ENCODE results near the gene FOXE1.

The FOXE1 gene

DNA sequence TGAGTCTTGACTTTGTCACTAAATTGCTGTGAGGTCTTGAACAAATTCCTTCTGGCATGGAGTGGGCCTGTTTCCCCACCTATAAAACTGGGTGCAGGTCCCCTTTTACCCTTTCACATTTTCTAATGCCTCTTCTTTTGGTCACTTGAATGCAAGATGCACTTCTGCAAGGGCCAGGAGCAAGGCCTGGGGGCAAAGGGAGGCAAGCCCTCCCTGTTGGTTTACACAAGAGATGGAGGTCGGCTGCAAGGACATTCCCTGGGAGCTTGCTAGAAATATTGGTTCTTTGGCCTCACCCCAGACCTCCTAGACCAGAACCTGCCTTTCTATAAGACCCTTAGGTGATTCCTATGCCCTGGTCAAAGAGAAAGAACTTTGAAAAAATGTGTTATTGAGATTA lies 5.8 kb downstream of the FOXE1 start:
- Histone ChIP-seq H3K9ac (ENCODE audit: low read length) (no peak overlapping the region), H3K27me3 (ENCODE audit: control insufficient read depth, insufficient read depth, low read length) (peaks cover 44% of the 10 kb centered on the region), H3K27ac (ENCODE audit: low read depth, low read length) (no peak overlapping the region), H3K36me3 (ENCODE audit: control insufficient read depth, insufficient read depth, low read length) (no peaks in the 10 kb centered on the region), H3K4me3 (ENCODE audit: low read length) (no peak overlapping the region), H3K4me1 (ENCODE audit: control insufficient read depth, insufficient read depth, low read length) (no peaks in the 10 kb centered on the region)

GRCh38 chr9:97859346-97859745 lies 6.3 kb downstream of the FOXE1 start:
- H3K4me1 ChIP-seq (ENCODE audit: control insufficient read depth, insufficient read depth, low read length): no peaks in the 10 kb centered on the region
- no peak overlapping the region for H3K9ac ChIP-seq (ENCODE audit: low read length)
- H3K36me3 ChIP-seq (ENCODE audit: control insufficient read depth, insufficient read depth, low read length): no peaks in the 10 kb centered on the region
- no peak overlapping the region for H3K27ac ChIP-seq (ENCODE audit: low read depth, low read length)
- peaks cover 41% of the 10 kb centered on the region for H3K27me3 ChIP-seq (ENCODE audit: control insufficient read depth, insufficient read depth, low read length)
- no peak overlapping the region for H3K4me3 ChIP-seq (ENCODE audit: low read length)

- Histone ChIP-seq H3K27me3 (ENCODE audit: control insufficient read depth, insufficient read depth, low read length) (peaks cover 32% of the 10 kb centered on the region), H3K27ac (ENCODE audit: low read depth, low read length) (no peak overlapping the region), H3K4me3 (ENCODE audit: low read length) (no peak overlapping the region), H3K9ac (ENCODE audit: low read length) (no peak overlapping the region), H3K36me3 (ENCODE audit: control insufficient read depth, insufficient read depth, low read length) (no peaks in the 10 kb centered on the region), H3K4me1 (ENCODE audit: control insufficient read depth, insufficient read depth, low read length) (no peaks in the 10 kb centered on the region)
These were observed 7.6 kb downstream of the FOXE1 start for GRCh38 chr9:97860451-97861147.

DNA sequence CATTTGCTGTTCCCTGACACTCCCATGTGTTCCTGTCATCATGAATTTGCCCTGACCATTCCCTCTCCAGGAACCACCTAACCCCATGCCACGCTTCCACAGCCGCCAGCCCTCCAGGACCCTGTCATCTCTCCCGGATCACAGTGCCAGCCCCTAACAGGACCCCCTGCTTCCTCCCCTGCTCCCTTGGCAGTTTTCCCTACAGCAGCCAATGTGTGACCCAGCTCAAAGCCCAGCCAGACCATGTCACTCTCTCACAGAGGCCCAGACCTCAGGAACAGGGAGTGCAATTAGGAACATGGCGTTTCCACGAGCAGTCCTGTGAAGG lies 8.1 kb downstream of the FOXE1 start:
- Histone ChIP-seq H3K36me3 (ENCODE audit: control insufficient read depth, insufficient read depth, low read length) (no peaks in the 10 kb centered on the region), H3K4me3 (ENCODE audit: low read length) (no peak overlapping the region), H3K4me1 (ENCODE audit: control insufficient read depth, insufficient read depth, low read length) (no peaks in the 10 kb centered on the region), H3K9ac (ENCODE audit: low read length) (no peak overlapping the region), H3K27me3 (ENCODE audit: control insufficient read depth, insufficient read depth, low read length) (peaks cover 27% of the 10 kb centered on the region), H3K27ac (ENCODE audit: low read depth, low read length) (no peak overlapping the region)

- Histone ChIP-seq H3K27ac (ENCODE audit: low read depth, low read length) (no peak overlapping the region), H3K27me3 (ENCODE audit: control insufficient read depth, insufficient read depth, low read length) (peaks cover 17% of the 10 kb centered on the region), H3K36me3 (ENCODE audit: control insufficient read depth, insufficient read depth, low read length) (no peaks in the 10 kb centered on the region), H3K4me1 (ENCODE audit: control insufficient read depth, insufficient read depth, low read length) (no peaks in the 10 kb centered on the region), H3K4me3 (ENCODE audit: low read length) (no peak overlapping the region), H3K9ac (ENCODE audit: low read length) (no peak overlapping the region)
These were observed 10.3 kb downstream of the FOXE1 start for GRCh38 chr9:97863314-97863713.

DNA sequence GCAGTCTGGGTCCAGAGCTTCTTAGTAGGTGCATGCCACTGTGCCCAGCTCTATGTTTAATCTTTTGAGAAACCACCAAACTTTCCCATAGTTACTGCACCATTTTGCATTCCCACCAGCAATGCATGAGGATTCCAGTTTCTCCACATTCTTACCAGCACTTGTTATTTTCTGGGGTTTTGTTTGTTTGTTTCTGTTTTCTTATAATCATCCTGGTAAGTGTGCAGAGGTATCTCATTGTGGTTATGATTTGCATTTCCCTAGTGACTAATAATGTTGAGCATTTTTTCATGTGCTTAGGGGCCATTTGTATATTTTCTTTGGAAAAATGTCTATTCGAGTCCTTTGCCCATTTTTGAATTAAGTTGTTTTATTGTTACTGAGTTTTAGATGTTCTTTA lies 11.4 kb downstream of the FOXE1 start:
- no peak overlapping the region for H3K4me3 ChIP-seq (ENCODE audit: low read length)
- no peaks in the 10 kb centered on the region for H3K4me1 ChIP-seq (ENCODE audit: control insufficient read depth, insufficient read depth, low read length)
- H3K36me3 ChIP-seq (ENCODE audit: control insufficient read depth, insufficient read depth, low read length): no peaks in the 10 kb centered on the region
- H3K9ac ChIP-seq (ENCODE audit: low read length): no peak overlapping the region
- H3K27me3 ChIP-seq (ENCODE audit: control insufficient read depth, insufficient read depth, low read length): peaks cover 10% of the 10 kb centered on the region
- no peak overlapping the region for H3K27ac ChIP-seq (ENCODE audit: low read depth, low read length)

DNA sequence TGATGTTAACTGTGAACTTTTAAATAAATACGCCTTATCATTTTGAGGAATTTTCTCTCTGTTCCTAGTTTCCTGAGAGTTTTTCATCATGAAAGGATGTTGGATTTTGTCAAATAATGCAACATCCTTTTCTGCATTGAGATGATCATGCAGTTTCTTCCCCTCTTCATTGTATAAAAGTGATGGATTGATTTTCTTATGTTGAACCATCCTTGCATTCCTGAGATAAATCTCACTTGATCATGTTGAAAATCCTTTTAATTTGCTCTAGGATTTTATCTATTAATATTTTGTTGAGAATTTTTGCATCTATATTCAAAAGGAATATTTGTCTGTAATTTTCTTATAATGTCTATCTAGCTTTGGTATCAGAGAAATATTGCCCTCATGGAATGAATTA lies 13.3 kb downstream of the FOXE1 start:
- Histone ChIP-seq H3K27ac (ENCODE audit: low read depth, low read length) (no peak overlapping the region), H3K27me3 (ENCODE audit: control insufficient read depth, insufficient read depth, low read length) (no peaks in the 10 kb centered on the region)

GRCh38 chr9:97866848-97867247 lies 13.8 kb downstream of the FOXE1 start:
- Histone ChIP-seq H3K36me3 (ENCODE audit: control insufficient read depth, insufficient read depth, low read length) (no peaks in the 10 kb centered on the region), H3K4me3 (ENCODE audit: low read length) (no peak overlapping the region), H3K27ac (ENCODE audit: low read depth, low read length) (no peak overlapping the region), H3K27me3 (ENCODE audit: control insufficient read depth, insufficient read depth, low read length) (no peaks in the 10 kb centered on the region), H3K9ac (ENCODE audit: low read length) (no peak overlapping the region), H3K4me1 (ENCODE audit: control insufficient read depth, insufficient read depth, low read length) (no peaks in the 10 kb centered on the region)

More for the DNA sequence above, 13.3 kb downstream of the FOXE1 start:
- no peaks in the 10 kb centered on the region for H3K36me3 ChIP-seq (ENCODE audit: control insufficient read depth, insufficient read depth, low read length)
- H3K9ac ChIP-seq (ENCODE audit: low read length): no peak overlapping the region
- no peaks in the 10 kb centered on the region for H3K4me1 ChIP-seq (ENCODE audit: control insufficient read depth, insufficient read depth, low read length)
- no peak overlapping the region for H3K4me3 ChIP-seq (ENCODE audit: low read length)

DNA sequence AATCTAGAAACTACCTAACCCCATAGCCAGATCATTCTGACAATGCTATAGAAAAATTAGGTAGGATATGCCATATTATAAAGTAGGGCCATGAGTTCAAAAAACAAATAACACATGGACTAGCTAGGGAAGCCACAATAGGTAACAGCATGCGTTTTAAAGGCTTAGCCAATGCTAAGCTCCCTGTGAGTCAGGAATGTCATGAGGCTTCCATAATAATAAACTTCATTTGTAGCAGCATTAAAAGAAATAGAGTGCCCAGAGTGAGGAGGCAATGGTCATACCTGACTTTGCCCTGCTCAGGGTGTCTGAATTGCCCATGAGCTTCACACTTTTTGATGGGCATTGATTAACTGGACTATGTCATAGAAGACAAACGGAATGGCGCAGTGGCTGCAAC lies 15.8 kb downstream of the FOXE1 start:
- no peak overlapping the region for H3K27ac ChIP-seq (ENCODE audit: low read depth, low read length)
- no peak overlapping the region for H3K4me3 ChIP-seq (ENCODE audit: low read length)
- H3K36me3 ChIP-seq (ENCODE audit: control insufficient read depth, insufficient read depth, low read length): no peaks in the 10 kb centered on the region
- H3K27me3 ChIP-seq (ENCODE audit: control insufficient read depth, insufficient read depth, low read length): no peaks in the 10 kb centered on the region
- H3K9ac ChIP-seq (ENCODE audit: low read length): no peak overlapping the region
- H3K4me1 ChIP-seq (ENCODE audit: control insufficient read depth, insufficient read depth, low read length): no peaks in the 10 kb centered on the region

GRCh38 chr9:97873425-97873824 lies 20.4 kb downstream of the FOXE1 start:
- H3K36me3 ChIP-seq (ENCODE audit: control insufficient read depth, insufficient read depth, low read length): no peaks in the 10 kb centered on the region
- no peaks in the 10 kb centered on the region for H3K4me1 ChIP-seq (ENCODE audit: control insufficient read depth, insufficient read depth, low read length)
- no peaks in the 10 kb centered on the region for H3K27me3 ChIP-seq (ENCODE audit: control insufficient read depth, insufficient read depth, low read length)
- no peak overlapping the region for H3K4me3 ChIP-seq (ENCODE audit: low read length)
- no peak overlapping the region for H3K27ac ChIP-seq (ENCODE audit: low read depth, low read length)
- H3K9ac ChIP-seq (ENCODE audit: low read length): no peak overlapping the region

DNA sequence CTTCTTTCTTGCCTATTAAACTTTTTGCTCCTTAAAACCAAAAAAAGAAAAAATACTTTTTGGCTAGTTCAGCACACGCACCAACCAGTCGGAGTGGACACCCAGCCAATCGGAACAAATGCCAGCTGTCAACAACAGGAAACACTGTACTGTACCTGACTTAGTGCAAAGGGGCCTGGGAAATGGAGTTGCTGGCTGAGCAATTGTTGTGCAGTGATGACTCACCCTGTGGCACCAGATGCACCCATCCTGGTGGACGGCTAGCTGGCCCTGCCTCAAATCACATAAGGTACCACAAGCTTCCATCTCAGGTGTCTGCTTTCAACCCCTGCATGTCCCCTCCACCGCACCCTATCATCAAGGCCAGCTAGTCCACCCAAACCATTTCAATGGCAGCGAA lies 20.9 kb downstream of the FOXE1 start:
- Histone ChIP-seq H3K9ac (ENCODE audit: low read length) (no peak overlapping the region), H3K4me3 (ENCODE audit: low read length) (no peak overlapping the region), H3K27ac (ENCODE audit: low read depth, low read length) (no peak overlapping the region), H3K27me3 (ENCODE audit: control insufficient read depth, insufficient read depth, low read length) (no peaks in the 10 kb centered on the region), H3K4me1 (ENCODE audit: control insufficient read depth, insufficient read depth, low read length) (no peaks in the 10 kb centered on the region), H3K36me3 (ENCODE audit: control insufficient read depth, insufficient read depth, low read length) (no peaks in the 10 kb centered on the region)

- no peaks in the 10 kb centered on the region for H3K4me1 ChIP-seq (ENCODE audit: control insufficient read depth, insufficient read depth, low read length)
- no peak overlapping the region for H3K4me3 ChIP-seq (ENCODE audit: low read length)
- no peaks in the 10 kb centered on the region for H3K36me3 ChIP-seq (ENCODE audit: control insufficient read depth, insufficient read depth, low read length)
- no peak overlapping the region for H3K27ac ChIP-seq (ENCODE audit: low read depth, low read length)
- no peaks in the 10 kb centered on the region for H3K27me3 ChIP-seq (ENCODE audit: control insufficient read depth, insufficient read depth, low read length)
- no peak overlapping the region for H3K9ac ChIP-seq (ENCODE audit: low read length)
These were observed 21.6 kb downstream of the FOXE1 start for GRCh38 chr9:97874624-97875023.

DNA sequence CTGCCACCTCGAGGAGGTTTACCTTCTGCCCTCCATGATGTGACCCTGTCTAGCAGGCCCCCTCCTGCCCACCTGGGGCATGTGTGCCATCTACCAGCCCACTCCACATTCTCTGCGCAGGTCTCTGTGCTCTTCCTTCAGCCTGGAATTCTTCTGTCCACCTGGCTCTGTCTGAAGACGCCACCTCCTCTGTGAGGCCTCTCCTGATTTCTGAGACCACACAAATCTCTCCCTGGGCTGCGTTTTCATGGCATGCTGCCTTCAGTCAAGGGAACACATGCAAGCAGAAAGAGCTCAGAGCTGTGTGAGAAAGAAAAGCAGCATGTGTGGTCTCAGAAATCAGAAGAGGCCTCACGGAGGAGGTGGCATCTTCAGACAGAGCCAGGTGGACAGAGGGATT lies 22.1 kb downstream of the FOXE1 start:
- H3K9ac ChIP-seq (ENCODE audit: low read length): no peak overlapping the region
- no peak overlapping the region for H3K27ac ChIP-seq (ENCODE audit: low read depth, low read length)
- no peak overlapping the region for H3K4me3 ChIP-seq (ENCODE audit: low read length)
- H3K4me1 ChIP-seq (ENCODE audit: control insufficient read depth, insufficient read depth, low read length): no peaks in the 10 kb centered on the region
- H3K27me3 ChIP-seq (ENCODE audit: control insufficient read depth, insufficient read depth, low read length): no peaks in the 10 kb centered on the region
- no peaks in the 10 kb centered on the region for H3K36me3 ChIP-seq (ENCODE audit: control insufficient read depth, insufficient read depth, low read length)

Data from rectal smooth muscle tissue (tissue), 1 donor.